Measurements from ENCODE around the gene VSTM2L. TPM values are rescaled to one million over a fixed set of nuclear protein-coding genes. Genes with fewer than 3 reads are reported as not detected.

The VSTM2L gene
- total and polyA plus RNA-seq, 2 donors (not counting 3 experiments of a cell fraction or from before 2014, with no cell fraction given) = 0.18 TPM; not detected in 1

- no peak overlapping the region for H3K27ac ChIP-seq (ENCODE audit: insufficient read depth, low read depth, low read length)
- no peaks in the 10 kb centered on the region for H4K20me1 ChIP-seq (replicated peaks; ENCODE audit: control insufficient read depth, extremely low read depth, insufficient read depth, low read length)
- H3K4me1 ChIP-seq (ENCODE audit: control insufficient read depth, extremely low read depth, insufficient read depth, low read length) = no peaks in the 10 kb centered on the region
- no peaks in the 10 kb centered on the region for H3K9me3 ChIP-seq (replicated peaks; ENCODE audit: control insufficient read depth, insufficient read depth, low read length)
- CTCF ChIA-PET = interaction anchor here (1.1 kb wide), 1 partner anchor 377 kb away, joined by 3 read pairs; no protein-coding TSS in a partner anchor
- BruUV-seq (replicated peaks) = no TSS peak
- intact Hi-C loops (cut with micrococcal nuclease) (no loop called here), dilution Hi-C loops (cut with MboI; ENCODE audit: extremely low pct_ligation_motif_present, low sequenced_read_pairs) (no loop called here)
- no peaks in the 10 kb centered on the region for H3K36me3 ChIP-seq (ENCODE audit: control insufficient read depth in 2 of 2, extremely low read depth in 1 of 2, insufficient read depth in 2 of 2, low read length in 2 of 2)
- H3K4me3 ChIP-seq (replicated peaks in 1 of 3; ENCODE audit: insufficient read depth in 1 of 3, low read depth in 1 of 3, low read length in 3 of 3) = no peak overlapping the region
- peaks cover 0 to 2% of the 10 kb centered on the region in 2 experiments for H3K27me3 ChIP-seq (ENCODE audit: control insufficient read depth in 2 of 2, insufficient read depth in 2 of 2, low read length in 2 of 2)
- TF ChIP-seq JUN (IDR thresholded peaks at IDR 0.05; ENCODE audit: borderline replicate concordance, insufficient read depth, insufficient read length, low read depth) (no peak), EZH2 (IDR thresholded peaks at IDR 0.05; ENCODE audit: borderline replicate concordance, low read depth, low read length, severe bottlenecking) (no peak), MYC (IDR thresholded peaks at IDR 0.05; ENCODE audit: low read depth, low read length) (no peak), POLR2AphosphoS5 (IDR thresholded peaks at IDR 0.05; ENCODE audit: insufficient read depth, low read depth, low read length) (no peak), CTCF (IDR thresholded peaks at IDR 0.05; ENCODE audit: extremely low read depth in 1 of 2, insufficient read depth in 1 of 2, low read depth in 1 of 2, low read length in 2 of 2) (no peak), FOS (IDR thresholded peaks at IDR 0.05; ENCODE audit: borderline replicate concordance, insufficient read depth, low read length) (no peak), GATA2 (IDR thresholded peaks at IDR 0.05; ENCODE audit: insufficient read depth, insufficient read length, low read depth, low read length) (no peak), POLR2A (IDR thresholded peaks at IDR 0.05; ENCODE audit: low read depth, low read length) (no peak)
- TF ChIP-seq, protein P1, sequence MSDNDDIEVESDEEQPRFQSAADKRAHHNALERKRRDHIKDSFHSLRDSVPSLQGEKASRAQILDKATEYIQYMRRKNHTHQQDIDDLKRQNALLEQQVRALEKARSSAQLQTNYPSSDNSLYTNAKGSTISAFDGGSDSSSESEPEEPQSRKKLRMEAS (IDR thresholded peaks at IDR 0.05; ENCODE audit: insufficient read depth, insufficient read length) = no peak
- H3K4me2 ChIP-seq (ENCODE audit: insufficient read depth, low read length) = no peak overlapping the region
- no peak overlapping the region for H3K9ac ChIP-seq (replicated peaks; ENCODE audit: extremely low read depth, insufficient read depth, low read length)
- no peak overlapping the region for H2AFZ ChIP-seq (ENCODE audit: low read depth, low read length)
- FAIRE-seq (no peak), DNase-seq (ENCODE audit: low read depth, low spot score) (no peak)
- no peaks in the 10 kb centered on the region for H3K79me2 ChIP-seq (ENCODE audit: control insufficient read depth, insufficient read depth, low read length)
- H3K9me1 ChIP-seq (replicated peaks; ENCODE audit: control insufficient read depth, extremely low read depth, insufficient read depth, low read length) = no peaks in the 10 kb centered on the region
- POLR2A ChIA-PET = no interaction called here
Observed at GRCh38 chr20:37944456-37944981, 41.6 kb downstream of the VSTM2L start.
